Caco-2 (cell line): ENCODE data around the gene KAT8. TPM values are rescaled to one million over a fixed set of nuclear protein-coding genes. Genes with fewer than 3 reads are reported as not detected.
"Not testable (repeated sequence)": the region's sequence is repeated elsewhere in the genome, so short reads cannot be mapped to it uniquely, and the experiment has no call there.

Source experiments
- BruUV-seq: library from RNA; stranded (reverse); fragments of 400-500 nt; replicated peaks from 2 replicates; lab custom pipeline; 2021; lab: Mats Ljungman, UMichigan
- CTCF ChIA-PET: fragments of 300-600 bp; sonication (Branson Sonifier 250); formaldehyde crosslinking; loops from one replicate; lab custom pipeline; 2022; ENCODE audit warnings: antibody characterized with exemption; lab: Charles Lee
- POLR2A ChIA-PET: fragments of 300-600 bp; sonication (Branson Sonifier 250); formaldehyde crosslinking; loops from one replicate; lab custom pipeline; 2022; ENCODE audit warnings: antibody characterized with exemption; lab: Charles Lee
- DNase-seq, 2 experiments: peaks; one replicate each; pipeline versions ENCODE4 v3.0.0 to v3.0.0-alpha.2; 2020 to 2022
- H3K27me3 ChIP-seq: replicated peaks from 2 replicates; pipeline ENCODE4 v1.6.0; 2011; ENCODE audit warnings: low read length; ENCODE audit not compliant: control insufficient read depth, insufficient read depth
- H3K36me3 ChIP-seq: 2 replicates; pipeline ENCODE4 v1.5.1; 2011; ENCODE audit warnings: low read length; ENCODE audit not compliant: control insufficient read depth, insufficient read depth
- H3K4me1 ChIP-seq: fragments of 250-450 bp; sonication (Bioruptor Pico); 2 replicates; pipeline ENCODE4 v1.5.1; 2020; ENCODE audit warnings: mild to moderate bottlenecking
- H3K4me3 ChIP-seq: 2 replicates; pipeline ENCODE4 v1.5.1; 2011; ENCODE audit warnings: low read depth, mild to moderate bottlenecking, control low read depth, low read length
- H3K9me3 ChIP-seq: fragments of 250-450 bp; sonication (Bioruptor Pico); 2 replicates; pipeline ENCODE4 v1.5.1; 2020; ENCODE audit warnings: mild to moderate bottlenecking, moderate library complexity
- H3K27ac Mint-ChIP-seq: one replicate; pipeline ENCODE4 v1.8.0; 2022; ENCODE audit warnings: mixed read lengths; ENCODE audit not compliant: unreplicated experiment
- H3K27me3 Mint-ChIP-seq: one replicate; pipeline ENCODE4 v1.8.0; 2022; ENCODE audit warnings: mixed read lengths; ENCODE audit not compliant: insufficient read depth, unreplicated experiment
- H3K36me3 Mint-ChIP-seq: one replicate; pipeline ENCODE4 v1.8.0; 2022; ENCODE audit warnings: mild to moderate bottlenecking, mixed read lengths; ENCODE audit not compliant: insufficient read depth, unreplicated experiment
- H3K4me1 Mint-ChIP-seq: one replicate; pipeline ENCODE4 v1.8.0; 2022; ENCODE audit warnings: low read depth, mixed read lengths; ENCODE audit not compliant: unreplicated experiment
- H3K4me3 Mint-ChIP-seq: one replicate; pipeline ENCODE4 v1.8.0; 2022; ENCODE audit warnings: mild to moderate bottlenecking, moderate library complexity, mixed read lengths; ENCODE audit not compliant: unreplicated experiment
- H3K9me3 Mint-ChIP-seq: one replicate; pipeline ENCODE4 v1.8.0; 2022; ENCODE audit warnings: mixed read lengths; ENCODE audit not compliant: unreplicated experiment
- intact Hi-C: fragments of 100-400 bp; cut with micrococcal nuclease; formaldehyde crosslinking; loops from one replicate; pipeline ENCODE4 v1.10.0; 2022; ENCODE audit not compliant: unreplicated experiment
- total RNA-seq: library from RNA; stranded (reverse); gene quantifications from 2 replicates; pipeline ENCODE4 v1.2.3, GENCODE V29; 2022
- TF ChIP-seq, protein P1 (sequence below), 2 experiments: fragments of 200-600 bp in 1 of 2; IDR thresholded peaks; 1 replicate in 1 of 2; 2 replicates in 1 of 2; pipeline versions ENCODE4 v1.5.1 to v1.8.0; 2011 to 2022; ENCODE audit warnings: antibody characterized with exemption in 1 of 2, control low read depth in 1 of 2, inconsistent platforms in 1 of 2, low read depth in 1 of 2, low read length in 1 of 2, mild to moderate bottlenecking in 1 of 2, moderate library complexity in 1 of 2; ENCODE audit not compliant: insufficient read depth in 1 of 2, severe bottlenecking in 1 of 2, unreplicated experiment in 1 of 2

KAT8 gene
- total RNA-seq, 1 experiment from 2014 or later = 46.2 TPM

DNA sequence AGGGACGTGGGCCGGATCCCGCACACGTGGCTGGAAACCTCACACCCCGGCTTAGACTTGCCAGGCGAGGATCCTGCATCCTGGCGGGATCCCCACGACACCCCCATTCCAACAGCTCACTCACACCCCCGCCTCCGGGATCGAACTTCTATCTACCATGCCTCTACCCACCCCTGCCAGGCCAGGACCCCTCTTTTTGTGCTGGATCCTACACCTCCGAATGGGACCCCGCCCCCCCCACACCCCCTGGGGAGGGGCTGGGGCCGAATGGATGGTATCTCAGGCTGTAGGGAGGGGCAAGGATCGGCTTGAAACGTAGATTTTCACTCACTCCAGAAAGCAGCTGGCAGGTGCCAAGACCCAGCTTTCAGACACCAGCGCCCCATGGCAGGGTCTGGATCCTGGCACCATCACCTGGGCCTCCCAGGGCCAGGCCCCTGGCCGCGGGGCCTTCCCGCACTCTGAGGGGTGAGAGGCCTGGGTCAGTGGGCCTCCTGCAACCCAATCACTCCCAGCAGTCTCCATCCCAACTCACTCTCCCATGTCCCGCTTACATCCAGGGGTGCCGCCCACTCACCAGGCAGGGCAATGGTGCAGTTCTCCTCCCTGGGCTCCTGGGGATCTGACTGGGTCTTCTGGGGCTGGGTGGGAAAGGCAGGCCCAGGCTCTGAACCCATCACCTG is 25.7 kb downstream of the KAT8 start:
- H3K27me3 ChIP-seq = no peaks in the 10 kb centered on the region
- peak overlapping the region; percentile 46 for H3K4me3 ChIP-seq
- TF ChIP-seq, protein P1, sequence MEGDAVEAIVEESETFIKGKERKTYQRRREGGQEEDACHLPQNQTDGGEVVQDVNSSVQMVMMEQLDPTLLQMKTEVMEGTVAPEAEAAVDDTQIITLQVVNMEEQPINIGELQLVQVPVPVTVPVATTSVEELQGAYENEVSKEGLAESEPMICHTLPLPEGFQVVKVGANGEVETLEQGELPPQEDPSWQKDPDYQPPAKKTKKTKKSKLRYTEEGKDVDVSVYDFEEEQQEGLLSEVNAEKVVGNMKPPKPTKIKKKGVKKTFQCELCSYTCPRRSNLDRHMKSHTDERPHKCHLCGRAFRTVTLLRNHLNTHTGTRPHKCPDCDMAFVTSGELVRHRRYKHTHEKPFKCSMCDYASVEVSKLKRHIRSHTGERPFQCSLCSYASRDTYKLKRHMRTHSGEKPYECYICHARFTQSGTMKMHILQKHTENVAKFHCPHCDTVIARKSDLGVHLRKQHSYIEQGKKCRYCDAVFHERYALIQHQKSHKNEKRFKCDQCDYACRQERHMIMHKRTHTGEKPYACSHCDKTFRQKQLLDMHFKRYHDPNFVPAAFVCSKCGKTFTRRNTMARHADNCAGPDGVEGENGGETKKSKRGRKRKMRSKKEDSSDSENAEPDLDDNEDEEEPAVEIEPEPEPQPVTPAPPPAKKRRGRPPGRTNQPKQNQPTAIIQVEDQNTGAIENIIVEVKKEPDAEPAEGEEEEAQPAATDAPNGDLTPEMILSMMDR (IDR thresholded peaks at IDR 0.05; ENCODE audit: insufficient read depth in 1 of 2, low read depth in 1 of 2, low read length in 1 of 2, severe bottlenecking in 1 of 2, unreplicated experiment in 1 of 2) = no peak
- no peaks in the 10 kb centered on the region for H3K9me3 ChIP-seq
- Mint-ChIP-seq H3K4me3 (peak overlapping the region; percentile 66), H3K4me1 (peaks cover 17% of the 10 kb centered on the region), H3K27ac (no peak overlapping the region), H3K27me3 (no peaks in the 10 kb centered on the region), H3K36me3 (peaks cover 26% of the 10 kb centered on the region), H3K9me3 (no peaks in the 10 kb centered on the region)
- DNase-seq = no peak
- BruUV-seq = no TSS peak
- ChIA-PET POLR2A (interaction anchor here (1.3 to 2.2 kb wide), 4 partner anchors 12 to 70 kb away, joined by 20 to 61 read pairs (median 26); partner anchors contain the start of genes FUS, KAT8, ZNF646 and ZNF668), CTCF (interaction anchor here (0.6 to 2.8 kb wide), 10 partner anchors 9 to 1101 kb away, joined by 3 to 43 read pairs (median 6); partner anchors contain the start of genes HSD3B7, KAT8, ZNF646 and ZNF668)
- no peaks in the 10 kb centered on the region for H3K36me3 ChIP-seq
- peaks cover 46% of the 10 kb centered on the region for H3K4me1 ChIP-seq
- intact Hi-C loops = loop anchor here (5.0 kb wide), 3 partner anchors 36 to 156 kb away; partner anchors contain the start of genes BCKDK, HSD3B7 and STX4

DNA sequence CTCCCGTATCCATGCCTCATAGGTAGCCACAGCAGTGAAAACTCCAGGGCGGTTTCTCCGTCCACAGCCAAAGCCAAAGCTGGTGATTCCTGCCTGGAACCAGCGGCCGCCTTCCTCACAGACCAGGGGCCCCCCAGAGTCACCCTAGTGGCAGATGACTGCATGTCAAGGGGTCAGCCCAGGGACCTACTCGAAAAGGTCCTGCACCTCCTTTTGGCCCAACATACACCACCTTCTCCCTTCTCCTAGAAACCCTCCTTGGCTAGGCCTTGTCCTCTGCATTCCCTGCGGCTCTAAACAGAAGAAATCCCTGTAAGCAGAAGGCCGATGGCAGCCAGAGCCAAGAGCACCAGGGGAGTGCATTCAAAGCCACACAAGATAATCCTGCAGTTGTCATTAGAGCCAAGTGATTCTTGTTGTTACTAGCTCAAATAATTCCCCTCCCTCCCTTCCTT is 26.3 kb downstream of the KAT8 start:
- DNase-seq = no peak
- H3K4me3 ChIP-seq = no peak overlapping the region
- ChIA-PET CTCF (interaction anchor here (2.1 to 2.8 kb wide), 4 partner anchors 13 to 158 kb away, joined by 13 to 43 read pairs (median 22); partner anchors contain the start of genes HSD3B7, KAT8, ZNF646 and ZNF668), POLR2A (no interaction called here)
- H3K36me3 ChIP-seq = no peaks in the 10 kb centered on the region
- peaks cover 23% of the 10 kb centered on the region for H3K36me3 Mint-ChIP-seq
- peaks cover 13% of the 10 kb centered on the region for H3K4me1 Mint-ChIP-seq
- H3K27me3 Mint-ChIP-seq = no peaks in the 10 kb centered on the region
- TF ChIP-seq, protein P1 (IDR thresholded peaks at IDR 0.05; ENCODE audit: insufficient read depth in 1 of 2, low read depth in 1 of 2, low read length in 1 of 2, severe bottlenecking in 1 of 2, unreplicated experiment in 1 of 2) = no peak
- H3K27ac Mint-ChIP-seq = no peak overlapping the region
- no TSS peak for BruUV-seq
- intact Hi-C loops = loop anchor here (5.0 kb wide), 3 partner anchors 36 to 156 kb away; partner anchors contain the start of genes BCKDK, HSD3B7 and STX4
- peak overlapping the region; percentile 66 for H3K4me3 Mint-ChIP-seq
- no peaks in the 10 kb centered on the region for H3K27me3 ChIP-seq
- no peaks in the 10 kb centered on the region for H3K9me3 ChIP-seq
- no peaks in the 10 kb centered on the region for H3K9me3 Mint-ChIP-seq
- peaks cover 40% of the 10 kb centered on the region for H3K4me1 ChIP-seq

GRCh38 chr16:31144418-31144817 is 27.0 kb downstream of the KAT8 start:
- H3K4me3 ChIP-seq, DNase-seq, H3K36me3 ChIP-seq, H3K27ac Mint-ChIP-seq, H3K4me3 Mint-ChIP-seq, POLR2A ChIA-PET, H3K27me3 ChIP-seq, H3K9me3 ChIP-seq, H3K27me3 Mint-ChIP-seq, BruUV-seq, H3K9me3 Mint-ChIP-seq, CTCF ChIA-PET: not testable (repeated sequence)
- intact Hi-C loops = loop anchor here (5.0 kb wide), 3 partner anchors 37 to 157 kb away; partner anchors contain the start of genes BCKDK, HSD3B7 and STX4
- peaks cover 33% of the 10 kb centered on the region for H3K4me1 ChIP-seq
- Mint-ChIP-seq H3K36me3 (peaks cover 18% of the 10 kb centered on the region), H3K4me1 (peaks cover 13% of the 10 kb centered on the region)
